Tibial nerve (tissue), 4 donors: ENCODE measurements around the gene MED20. TPM values are rescaled to one million over a fixed set of nuclear protein-coding genes. Genes with fewer than 3 reads are reported as not detected.

Experiments used
- DNase-seq, 2 donors: peaks; one replicate each; pipeline ENCODE4 v3.0.0-alpha.2; 2019; ENCODE audit warnings: low spot score in 2 of 2
- H3K27ac ChIP-seq, 4 donors: fragments of 200-600 bp; sonication (generic) in 3 of 4; one replicate each; pipeline ENCODE4 v1.5.1; 2017 to 2019; ENCODE audit warnings: mild to moderate bottlenecking in 1 of 4
- H3K27me3 ChIP-seq, 2 donors: fragments of 200-600 bp; sonication (generic) in 1 of 2; one replicate each; pipeline versions ENCODE4 v1.5.1 to v1.6.0; 2017 to 2019
- H3K36me3 ChIP-seq, 3 donors: fragments of 200-600 bp; sonication (generic); one replicate each; pipeline ENCODE4 v1.5.1; 2018 to 2019
- H3K4me1 ChIP-seq, 4 donors: fragments of 200-600 bp; sonication (generic) in 3 of 4; one replicate each; pipeline ENCODE4 v1.5.1; 2017 to 2019
- H3K4me3 ChIP-seq, 4 donors: fragments of 200-600 bp; sonication (generic) in 3 of 4; one replicate each; pipeline ENCODE4 v1.5.1; 2017 to 2019; ENCODE audit warnings: mild to moderate bottlenecking in 1 of 4, moderate library complexity in 1 of 4
- H3K9me3 ChIP-seq, 4 donors: fragments of 200-600 bp; sonication (generic) in 3 of 4; one replicate each; pipeline ENCODE4 v1.5.1; 2017 to 2019
- EP300 ChIP-seq, 2 donors: sonication (generic); formaldehyde crosslinking; IDR thresholded peaks; one replicate each; pipeline ENCODE4 v1.6.1; 2017; ENCODE audit warnings: antibody characterized with exemption in 2 of 2, mild to moderate bottlenecking in 1 of 2
- POLR2A ChIP-seq, 2 donors: fragments of 450-650 bp; IDR thresholded peaks; one replicate each; pipeline ENCODE4 v1.6.1; 2017; ENCODE audit warnings: antibody characterized with exemption in 2 of 2, mild to moderate bottlenecking in 2 of 2, moderate library complexity in 2 of 2
- WGBS, 2 donors: methylation state at CpG; one replicate each; pipeline ENCODE4 v1.1.5; 2018; 5-methylcytosine and 5-hydroxymethylcytosine counted together
- small RNA-seq: library from RNA; depleted of rRNA; stranded (forward); fragments of <200 nt; gene quantifications from one replicate; pipeline ENCODE3, GENCODE V24; 2016
- total RNA-seq, 4 donors: library from RNA; depleted of rRNA; stranded (reverse); fragments of >200 nt; gene quantifications; one replicate each; pipeline ENCODE4 v1.1.0, GENCODE V29; 2016
- TF ChIP-seq, protein P1 (sequence below), 5 experiments: fragments of 200-600 bp in 3 of 5; fragments of 450-650 bp in 2 of 5; sonication (generic) in 3 of 5; IDR thresholded peaks; one replicate each; pipeline ENCODE4 v1.5.1; 2016 to 2019; ENCODE audit warnings: antibody characterized with exemption in 5 of 5, mild to moderate bottlenecking in 3 of 5, moderate library complexity in 2 of 5

Gene MED20
- total RNA-seq, 4 donors from 2014 or later, result 8.0 to 15.0 (median 12.2) TPM

DNA sequence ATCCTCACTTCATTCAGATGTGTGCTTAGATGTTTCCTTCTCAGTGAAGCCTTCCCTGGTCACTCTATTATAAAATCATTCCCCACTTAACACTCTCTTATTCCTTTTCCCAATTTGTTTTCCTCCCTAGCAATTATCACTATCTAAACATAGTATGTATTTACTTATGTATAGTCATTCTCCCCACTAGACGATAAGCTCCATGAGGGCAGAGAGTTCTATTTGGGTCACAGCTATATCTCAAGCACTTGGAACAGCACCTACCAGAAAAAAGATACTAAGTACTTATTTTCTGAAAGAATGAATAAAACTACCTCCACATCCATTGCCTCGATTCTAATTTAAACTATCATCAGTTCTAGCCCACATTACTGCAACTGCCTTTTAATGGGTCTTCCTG, 62.2 kb downstream of the MED20 start:
- WGBS, 2 donors, result 93 to 95% methylated on average over 2 of the region's 2 CpGs
- no peaks in the 10 kb centered on the region for H3K4me1 ChIP-seq
- H3K27ac ChIP-seq, result no peak overlapping the region
- no peak overlapping the region for H3K4me3 ChIP-seq
- no peaks in the 10 kb centered on the region for H3K27me3 ChIP-seq
- H3K9me3 ChIP-seq, result no peaks in the 10 kb centered on the region
- H3K36me3 ChIP-seq, result no peaks in the 10 kb centered on the region
- no peak for DNase-seq
- TF ChIP-seq EP300 (IDR thresholded peaks at IDR 0.05) (no peak), POLR2A (IDR thresholded peaks at IDR 0.05) (no peak)
- TF ChIP-seq, protein P1, sequence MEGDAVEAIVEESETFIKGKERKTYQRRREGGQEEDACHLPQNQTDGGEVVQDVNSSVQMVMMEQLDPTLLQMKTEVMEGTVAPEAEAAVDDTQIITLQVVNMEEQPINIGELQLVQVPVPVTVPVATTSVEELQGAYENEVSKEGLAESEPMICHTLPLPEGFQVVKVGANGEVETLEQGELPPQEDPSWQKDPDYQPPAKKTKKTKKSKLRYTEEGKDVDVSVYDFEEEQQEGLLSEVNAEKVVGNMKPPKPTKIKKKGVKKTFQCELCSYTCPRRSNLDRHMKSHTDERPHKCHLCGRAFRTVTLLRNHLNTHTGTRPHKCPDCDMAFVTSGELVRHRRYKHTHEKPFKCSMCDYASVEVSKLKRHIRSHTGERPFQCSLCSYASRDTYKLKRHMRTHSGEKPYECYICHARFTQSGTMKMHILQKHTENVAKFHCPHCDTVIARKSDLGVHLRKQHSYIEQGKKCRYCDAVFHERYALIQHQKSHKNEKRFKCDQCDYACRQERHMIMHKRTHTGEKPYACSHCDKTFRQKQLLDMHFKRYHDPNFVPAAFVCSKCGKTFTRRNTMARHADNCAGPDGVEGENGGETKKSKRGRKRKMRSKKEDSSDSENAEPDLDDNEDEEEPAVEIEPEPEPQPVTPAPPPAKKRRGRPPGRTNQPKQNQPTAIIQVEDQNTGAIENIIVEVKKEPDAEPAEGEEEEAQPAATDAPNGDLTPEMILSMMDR (IDR thresholded peaks at IDR 0.05), result no peak

Small RNA genes within 50 kb of the gene (small RNA-seq; reads per million reads assigned to genes)
- gene RF00019, result not detected

Other genes with a start within 250 kb of the MED20 start
- 10 to 100 TPM; 19.2 to 28.8 (median 20.6) TPM for gene TFEB, start 185.5 kb downstream of the MED20 start, total RNA-seq
- gene PGC, start 173.7 kb downstream of the MED20 start, total RNA-seq, result not detected
- 10 to 100 TPM in 2 of 4 donors, 1 to 10 TPM in 2; 4.4 to 11.4 (median 7.5) TPM for gene FRS3, start 141.2 kb downstream of the MED20 start, total RNA-seq
- gene PRICKLE4, start 140.4 kb downstream of the MED20 start, total RNA-seq, result 10 to 100 TPM; 15.5 to 38.4 (median 23.0) TPM
- 100 to 1,000 TPM in 2 of 4 donors, 10 to 100 TPM in 2; 76.1 to 121 (median 99.8) TPM for gene TOMM6, start 133.4 kb downstream of the MED20 start, total RNA-seq
- 10 to 100 TPM in 1 of 4 donors, 1 to 10 TPM in 3; 6.5 to 13.8 (median 8.8) TPM for gene USP49, start 25.8 kb downstream of the MED20 start, total RNA-seq
- gene BYSL, start 360 bp upstream of the MED20 start, total RNA-seq, result 10 to 100 TPM in 3 of 4 donors, 1 to 10 TPM in 1; 9.2 to 13.3 (median 12.8) TPM
- gene CCND3, start 20.7 kb upstream of the MED20 start, total RNA-seq, result 100 to 1,000 TPM; 175 to 325 (median 248) TPM
- gene TAF8, start 129.4 kb upstream of the MED20 start, total RNA-seq, result 10 to 100 TPM; 10.7 to 27.6 (median 20.9) TPM
- 1 to 10 TPM in 3 of 4 donors, under 1 TPM in 1; 0.22 to 4.7 (median 2.2) TPM for gene C6orf132, start 221.5 kb upstream of the MED20 start, total RNA-seq